Transverse colon (tissue), 4 donors: Measurements from ENCODE around the gene DCHS2. TPM values are rescaled to one million over a fixed set of nuclear protein-coding genes. Genes with fewer than 3 reads are reported as not detected.

Experiments
- DNase-seq: peaks from one replicate; pipeline ENCODE4 v3.0.0-alpha.2; 2019
- H3K27ac ChIP-seq, 4 donors: fragments of 200-600 bp; sonication (generic); 2 replicates each; pipeline ENCODE4 v1.5.1; 2016 to 2018; ENCODE audit warnings: inconsistent platforms in 4 of 4
- H3K27me3 ChIP-seq: fragments of 200-600 bp; sonication (generic); 2 replicates; pipeline ENCODE4 v1.5.1; 2017; ENCODE audit warnings: inconsistent platforms
- H3K36me3 ChIP-seq, 4 donors: fragments of 200-600 bp; sonication (generic); 2 replicates each; pipeline ENCODE4 v1.5.1; 2017 to 2019; ENCODE audit warnings: inconsistent platforms in 4 of 4
- H3K4me1 ChIP-seq, 4 donors: fragments of 200-600 bp; sonication (generic); 2 replicates each; pipeline ENCODE4 v1.5.1; 2017 to 2020; ENCODE audit warnings: inconsistent platforms in 4 of 4
- H3K4me3 ChIP-seq, 4 donors: fragments of 200-600 bp; sonication (generic); 1 replicate in 1 of 4; 2 replicates in 3 of 4; pipeline versions ENCODE4 v1.5.1 to v1.6.1; 2017 to 2019; ENCODE audit warnings: inconsistent platforms in 4 of 4
- H3K9me3 ChIP-seq, 2 donors: fragments of 200-600 bp; sonication (generic); 2 replicates each; pipeline ENCODE4 v1.5.1; 2017 to 2019; ENCODE audit warnings: inconsistent platforms in 2 of 2
- EP300 ChIP-seq: sonication (generic); formaldehyde crosslinking; IDR thresholded peaks from one replicate; pipeline ENCODE4 v1.6.1; 2017; ENCODE audit warnings: antibody characterized with exemption, low read depth
- POLR2A ChIP-seq: fragments of 450-650 bp; IDR thresholded peaks from one replicate; pipeline ENCODE4 v1.6.1; 2016; ENCODE audit warnings: antibody characterized with exemption, mild to moderate bottlenecking, moderate library complexity
- POLR2AphosphoS5 ChIP-seq, 3 donors: sonication (generic); formaldehyde crosslinking; IDR thresholded peaks; one replicate each; pipeline ENCODE4 v1.6.1; 2016; ENCODE audit warnings: antibody characterized with exemption in 3 of 3
- WGBS, 2 donors: methylation state at CpG; one replicate each; pipeline ENCODE4 v1.1.5; 2018; ENCODE audit warnings: low coverage in 1 of 2; 5-methylcytosine and 5-hydroxymethylcytosine counted together
- in situ Hi-C, 4 donors: fragments of 200-750 bp; cut with MboI; loops; one replicate each; pipeline versions ENCODE4 v1.15.0 to v1.15.1; 2017; ENCODE audit warnings: low sequenced_read_pairs in 3 of 4, low pct_ligation_motif_present in 1 of 4, low pct_unique_long_range_greater_than_20kb in 1 of 4
- intact Hi-C: fragments of 100-400 bp; cut with DNase I; formaldehyde crosslinking; loops from one replicate; pipeline ENCODE4 v1.15.1; 2023; ENCODE audit warnings: low total_unique reads
- total RNA-seq, 4 donors: library from RNA; depleted of rRNA; stranded (reverse); fragments of >200 nt; gene quantifications; one replicate each; pipeline ENCODE4 v1.1.0, GENCODE V29; 2016
- TF ChIP-seq, protein P1 (sequence below), 5 experiments: fragments of 200-600 bp in 3 of 5; fragments of 450-650 bp in 2 of 5; sonication (generic) in 3 of 5; IDR thresholded peaks; 1 replicate in 2 of 5; 2 replicates in 3 of 5; pipeline ENCODE4 v1.5.1; 2016 to 2017; ENCODE audit warnings: antibody characterized with exemption in 5 of 5, inconsistent platforms in 3 of 5, mild to moderate bottlenecking in 2 of 5, moderate library complexity in 1 of 5

DCHS2 gene
- total RNA-seq, 4 donors from 2014 or later = 0.60 to 20.6 (median 2.9) TPM

DNA sequence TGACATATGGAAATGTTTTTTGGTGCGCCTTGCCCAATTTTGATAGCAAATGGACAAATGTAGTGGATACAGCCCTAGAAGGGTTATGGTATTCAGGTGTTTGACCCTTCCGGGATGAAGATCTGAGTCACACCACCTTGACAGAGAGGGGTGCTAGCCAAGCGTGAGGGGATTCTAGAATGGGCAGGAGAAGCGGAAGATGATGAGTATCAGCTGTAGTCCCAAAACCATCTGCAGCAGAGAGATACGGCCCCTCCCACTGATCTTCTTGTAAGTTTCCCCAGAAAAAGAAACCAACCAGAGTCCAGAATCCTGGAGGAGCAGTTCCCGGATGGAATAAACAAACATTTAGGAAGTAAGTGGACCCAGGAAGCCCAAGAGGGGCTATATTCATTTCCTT is 18.1 kb downstream of the DCHS2 start:
- intact Hi-C loops (loop anchor here (5.0 kb wide), 1 partner anchor 46 kb away; no protein-coding TSS in a partner anchor), in situ Hi-C loops (no loop called here)
- Histone ChIP-seq H3K4me3 (no peak overlapping the region), H3K27me3 (no peaks in the 10 kb centered on the region), H3K27ac (no peak overlapping the region), H3K4me1 (peaks cover 0 to 4% (median 0%) of the 10 kb centered on the region in 4 donors), H3K36me3 (no peaks in the 10 kb centered on the region), H3K9me3 (no peaks in the 10 kb centered on the region)
- WGBS, 2 donors = 60 to 65% methylated on average over 3 to 6 of the region's 6 CpGs
- no peak for DNase-seq
- TF ChIP-seq EP300 = no peak
- TF ChIP-seq, protein P1, sequence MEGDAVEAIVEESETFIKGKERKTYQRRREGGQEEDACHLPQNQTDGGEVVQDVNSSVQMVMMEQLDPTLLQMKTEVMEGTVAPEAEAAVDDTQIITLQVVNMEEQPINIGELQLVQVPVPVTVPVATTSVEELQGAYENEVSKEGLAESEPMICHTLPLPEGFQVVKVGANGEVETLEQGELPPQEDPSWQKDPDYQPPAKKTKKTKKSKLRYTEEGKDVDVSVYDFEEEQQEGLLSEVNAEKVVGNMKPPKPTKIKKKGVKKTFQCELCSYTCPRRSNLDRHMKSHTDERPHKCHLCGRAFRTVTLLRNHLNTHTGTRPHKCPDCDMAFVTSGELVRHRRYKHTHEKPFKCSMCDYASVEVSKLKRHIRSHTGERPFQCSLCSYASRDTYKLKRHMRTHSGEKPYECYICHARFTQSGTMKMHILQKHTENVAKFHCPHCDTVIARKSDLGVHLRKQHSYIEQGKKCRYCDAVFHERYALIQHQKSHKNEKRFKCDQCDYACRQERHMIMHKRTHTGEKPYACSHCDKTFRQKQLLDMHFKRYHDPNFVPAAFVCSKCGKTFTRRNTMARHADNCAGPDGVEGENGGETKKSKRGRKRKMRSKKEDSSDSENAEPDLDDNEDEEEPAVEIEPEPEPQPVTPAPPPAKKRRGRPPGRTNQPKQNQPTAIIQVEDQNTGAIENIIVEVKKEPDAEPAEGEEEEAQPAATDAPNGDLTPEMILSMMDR (IDR thresholded peaks at IDR 0.05) = no peak

DNA sequence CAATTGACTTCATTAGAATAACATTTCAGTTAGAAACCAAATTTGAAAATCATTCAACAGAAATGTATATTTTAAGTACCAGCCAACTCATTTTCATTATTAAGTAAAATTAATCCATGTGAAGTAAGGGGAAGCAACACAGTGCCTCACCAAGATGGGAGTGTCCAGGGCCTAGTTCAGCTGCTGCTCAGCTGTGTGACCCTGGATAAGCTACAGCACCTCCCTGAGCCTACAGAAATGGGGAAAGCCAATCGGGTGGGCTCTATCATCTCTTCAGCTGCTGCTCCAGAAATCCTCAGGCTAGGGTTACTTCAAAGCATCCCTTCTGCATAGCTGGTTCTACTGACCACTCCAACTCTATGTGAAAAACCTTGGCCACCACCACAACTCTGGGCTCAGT is 18.7 kb downstream of the DCHS2 start:
- no peaks in the 10 kb centered on the region for H3K36me3 ChIP-seq
- H3K9me3 ChIP-seq = no peaks in the 10 kb centered on the region
- WGBS, 2 donors = 78% methylated on average over 1 of the region's 1 CpG; no CpG with 5 or more reads in 1 of the 2 donors
- no peak overlapping the region for H3K27ac ChIP-seq
- no peak for DNase-seq
- no peaks in the 10 kb centered on the region for H3K27me3 ChIP-seq
- intact Hi-C loops = loop anchor here (5.0 kb wide), 1 partner anchor 46 kb away; no protein-coding TSS in a partner anchor
- no peak overlapping the region for H3K4me3 ChIP-seq
- in situ Hi-C loops = no loop called here
- TF ChIP-seq, protein P1 (IDR thresholded peaks at IDR 0.05) = no peak
- TF ChIP-seq EP300 (no peak), POLR2AphosphoS5 (IDR thresholded peaks at IDR 0.05) (no peak), POLR2A (no peak)
- peaks cover 0 to 4% (median 0%) of the 10 kb centered on the region in 4 donors for H3K4me1 ChIP-seq

DNA sequence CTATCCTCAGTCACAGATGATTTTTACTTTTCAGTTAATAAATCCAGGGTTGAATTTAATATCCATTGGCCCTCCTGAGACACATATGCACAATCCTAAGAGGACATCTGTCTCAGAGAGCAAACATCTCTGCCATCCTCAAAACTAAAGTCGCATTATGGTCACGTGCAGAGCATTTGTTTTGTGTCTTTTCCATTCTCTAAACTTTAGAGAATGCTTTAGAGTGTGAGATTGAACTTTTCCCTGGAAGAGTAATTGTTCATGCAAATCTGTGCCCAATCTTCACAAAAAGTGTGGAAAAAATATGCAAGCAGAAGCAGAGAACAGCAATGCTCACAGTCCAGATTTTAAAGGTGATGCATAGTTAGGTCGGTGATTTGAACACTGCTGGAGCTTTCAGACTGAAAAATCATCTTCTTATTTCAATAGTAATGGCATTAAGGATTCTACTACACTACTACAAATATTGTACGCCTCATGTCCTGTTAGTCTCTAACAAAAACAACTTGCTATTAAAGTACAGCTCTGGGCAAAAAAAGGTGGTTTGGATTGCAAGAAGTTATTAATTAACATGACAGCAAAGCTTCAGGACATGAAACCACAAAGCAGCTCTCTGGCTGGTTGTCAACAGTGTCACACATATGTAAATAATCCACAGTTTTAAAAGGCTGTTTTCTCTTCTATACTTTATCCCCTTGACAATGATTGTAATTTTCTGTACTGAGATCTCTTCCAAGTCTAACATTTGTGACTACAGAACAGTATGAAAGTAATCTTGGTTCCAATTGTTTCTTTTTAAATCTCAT is 19.9 kb downstream of the DCHS2 start:
- DNase-seq = no peak
- no peak for TF ChIP-seq POLR2A
- TF ChIP-seq EP300 = no peak
- TF ChIP-seq, protein P1 (IDR thresholded peaks at IDR 0.05) = no peak
- TF ChIP-seq POLR2AphosphoS5 (IDR thresholded peaks at IDR 0.05) = no peak
- in situ Hi-C loops = no loop called here
- H3K4me1 ChIP-seq = peaks cover 0 to 4% (median 0%) of the 10 kb centered on the region in 4 donors
- intact Hi-C loops = loop anchor here (5.0 kb wide), 1 partner anchor 44 kb away; no protein-coding TSS in a partner anchor
- no peaks in the 10 kb centered on the region for H3K27me3 ChIP-seq
- no peaks in the 10 kb centered on the region for H3K9me3 ChIP-seq
- 37 to 39% methylated on average over 4 of the region's 4 CpGs for WGBS, 2 donors
- peak overlapping the region in 2 of 4 donors; percentile 10 to 28 for H3K27ac ChIP-seq
- H3K36me3 ChIP-seq = no peaks in the 10 kb centered on the region
- H3K4me3 ChIP-seq = no peak overlapping the region

DNA sequence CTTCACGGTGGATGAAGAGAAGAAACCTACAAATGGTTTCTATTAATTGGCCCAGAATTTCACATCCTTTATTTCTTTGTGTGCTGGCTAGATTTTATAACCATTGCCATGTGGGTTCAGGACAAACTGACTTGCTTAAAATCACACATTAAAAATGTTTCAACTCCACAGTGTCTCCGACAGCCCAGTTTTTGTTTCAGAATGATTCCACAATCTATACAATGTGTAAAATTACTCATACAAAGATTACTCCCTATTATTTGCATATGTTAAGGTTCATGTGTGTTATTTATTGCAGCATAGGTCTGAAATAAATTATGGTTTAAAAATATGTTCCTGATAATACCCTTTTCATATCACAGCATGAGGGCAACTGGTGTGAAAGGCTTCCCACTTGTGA is 20.6 kb downstream of the DCHS2 start:
- Histone ChIP-seq H3K4me3 (no peak overlapping the region), H3K27me3 (no peaks in the 10 kb centered on the region), H3K4me1 (peaks cover 0 to 4% (median 0%) of the 10 kb centered on the region in 4 donors), H3K27ac (no peak overlapping the region), H3K36me3 (no peaks in the 10 kb centered on the region), H3K9me3 (no peaks in the 10 kb centered on the region)
- in situ Hi-C loops (no loop called here), intact Hi-C loops (loop anchor here (5.0 kb wide), 1 partner anchor 44 kb away; no protein-coding TSS in a partner anchor)
- DNase-seq = no peak
- TF ChIP-seq POLR2A = no peak
- 64% methylated on average over 2 of the region's 2 CpGs for WGBS, 2 donors
